ENCODE data around the gene MYH9. TPM values are rescaled to one million over a fixed set of nuclear protein-coding genes. Genes with fewer than 3 reads are reported as not detected.

MYH9 gene
- total and polyA plus RNA-seq, 2 donors (not counting 1 experiment from before 2014, with no cell fraction given), result 108 to 554 TPM

- no peak for DNase-seq
- Histone ChIP-seq H3K4me3 (ENCODE audit: control extremely low read depth in 1 of 5, extremely low read depth in 1 of 5, insufficient read depth in 1 of 5, low read depth in 2 of 5, low read length in 4 of 5) (no peak overlapping the region), H3K36me3 (replicated peaks in 1 of 2; ENCODE audit: control extremely low read depth in 1 of 2, control insufficient read depth in 1 of 2, extremely low read depth in 1 of 2, insufficient read depth in 2 of 2, low read length in 1 of 2) (no peaks in the 10 kb centered on the region), H3K9ac (ENCODE audit: low read length) (no peak overlapping the region), H3K79me2 (ENCODE audit: control insufficient read depth, insufficient read depth, low read length) (peaks cover 13% of the 10 kb centered on the region), H3K4me1 (ENCODE audit: control insufficient read depth in 2 of 2, insufficient read depth in 2 of 2, low read length in 2 of 2) (peaks cover 11 to 16% of the 10 kb centered on the region in 2 donors), H3K9me3 (ENCODE audit: control extremely low read depth in 1 of 3, control insufficient read depth in 2 of 3, insufficient read depth in 1 of 3, low read length in 2 of 3) (peaks cover 0 to 8% (median 0%) of the 10 kb centered on the region in 3 donors), H3K27ac (ENCODE audit: low read length in 2 of 2) (no peak overlapping the region), H3K27me3 (replicated peaks in 1 of 4; ENCODE audit: control extremely low read depth in 1 of 4, control insufficient read depth in 3 of 4, insufficient read depth in 4 of 4, low read length in 3 of 4) (no peaks in the 10 kb centered on the region), H4K20me1 (ENCODE audit: control insufficient read depth, insufficient read depth, low read length, poor library complexity, severe bottlenecking) (no peaks in the 10 kb centered on the region), H2AFZ (ENCODE audit: insufficient read depth, low read depth, low read length, poor library complexity, severe bottlenecking) (no peak overlapping the region), H3K4me2 (replicated peaks; ENCODE audit: low read depth, low read length, poor library complexity, severe bottlenecking) (no peak overlapping the region)
- ChIA-PET POLR2A (no interaction called here), CTCF (interaction anchor here (1.3 kb wide), 1 partner anchor 10 kb away, joined by 6 read pairs; the partner anchor contains the start of gene APOL2)
- intact Hi-C loops (cut with micrococcal nuclease), result no loop called here
- Mint-ChIP-seq H3K4me1 (peaks cover 23% of the 10 kb centered on the region), H3K4me3 (no peak overlapping the region), H3K9me3 (ENCODE audit: insufficient read depth) (peaks cover 3% of the 10 kb centered on the region), H3K27ac (no peak overlapping the region), H3K27me3 (peaks cover 3% of the 10 kb centered on the region)
- TF ChIP-seq CTCF (IDR thresholded peaks at IDR 0.05) (no peak), EZH2 (IDR thresholded peaks at IDR 0.05; ENCODE audit: borderline replicate concordance, insufficient read depth, low read depth, low read length, poor library complexity, severe bottlenecking) (no peak)
- no peak for ATAC-seq (ENCODE audit: low read depth)
- WGBS (ENCODE audit: insufficient coverage), result no CpG with 5 or more reads among the region's 2 CpGs
These were observed 138.6 kb downstream of the MYH9 start for GRCh38 chr22:36249160-36249559.

GRCh38 chr22:36247955-36248354 lies 139.8 kb downstream of the MYH9 start:
- Histone ChIP-seq H4K20me1 (ENCODE audit: control insufficient read depth, insufficient read depth, low read length, poor library complexity, severe bottlenecking) (no peaks in the 10 kb centered on the region), H3K4me2 (replicated peaks; ENCODE audit: low read depth, low read length, poor library complexity, severe bottlenecking) (no peak overlapping the region), H3K36me3 (replicated peaks in 1 of 2; ENCODE audit: control extremely low read depth in 1 of 2, control insufficient read depth in 1 of 2, extremely low read depth in 1 of 2, insufficient read depth in 2 of 2, low read length in 1 of 2) (no peaks in the 10 kb centered on the region), H3K9me3 (ENCODE audit: control extremely low read depth in 1 of 3, control insufficient read depth in 2 of 3, insufficient read depth in 1 of 3, low read length in 2 of 3) (peaks cover 0 to 8% (median 3%) of the 10 kb centered on the region in 3 donors), H3K27me3 (replicated peaks in 1 of 4; ENCODE audit: control extremely low read depth in 1 of 4, control insufficient read depth in 3 of 4, insufficient read depth in 4 of 4, low read length in 3 of 4) (no peaks in the 10 kb centered on the region), H3K9ac (ENCODE audit: low read length) (no peak overlapping the region), H2AFZ (ENCODE audit: insufficient read depth, low read depth, low read length, poor library complexity, severe bottlenecking) (no peak overlapping the region), H3K4me3 (ENCODE audit: control extremely low read depth in 1 of 5, extremely low read depth in 1 of 5, insufficient read depth in 1 of 5, low read depth in 2 of 5, low read length in 4 of 5) (no peak overlapping the region), H3K79me2 (ENCODE audit: control insufficient read depth, insufficient read depth, low read length) (peaks cover 4% of the 10 kb centered on the region), H3K4me1 (ENCODE audit: control insufficient read depth in 2 of 2, insufficient read depth in 2 of 2, low read length in 2 of 2) (peaks cover 4 to 5% of the 10 kb centered on the region in 2 donors), H3K27ac (ENCODE audit: low read length in 2 of 2) (no peak overlapping the region)
- intact Hi-C loops (cut with micrococcal nuclease), result no loop called here
- Mint-ChIP-seq H3K4me1 (peaks cover 11% of the 10 kb centered on the region), H3K9me3 (ENCODE audit: insufficient read depth) (peaks cover 3% of the 10 kb centered on the region), H3K4me3 (no peak overlapping the region), H3K27ac (no peak overlapping the region), H3K27me3 (peaks cover 3% of the 10 kb centered on the region)
- 100% methylated on average over 2 of the region's 5 CpGs for WGBS (ENCODE audit: insufficient coverage)
- CTCF ChIA-PET, result interaction anchor here (1.3 kb wide), 1 partner anchor 9 kb away, joined by 6 read pairs; the partner anchor contains the start of gene APOL2
- DNase-seq (no peak), ATAC-seq (ENCODE audit: low read depth) (no peak)
- POLR2A ChIA-PET, result no interaction called here
- TF ChIP-seq CTCF (IDR thresholded peaks at IDR 0.05) (no peak), EZH2 (IDR thresholded peaks at IDR 0.05; ENCODE audit: borderline replicate concordance, insufficient read depth, low read depth, low read length, poor library complexity, severe bottlenecking) (no peak)
